GM19372 (cell line): Measurements from ENCODE around the gene RAPGEF1.

ENCODE experiments used
- ATAC-seq: cut with Tn5 transposase; IDR thresholded peaks from one replicate; pipeline ENCODE4 v1.9.1; 2021; ENCODE audit warnings: mild to moderate bottlenecking, low read depth, moderate library complexity; ENCODE audit not compliant: unreplicated experiment

Gene RAPGEF1

GRCh38 chr9:131732061-131732526 is 7.8 kb downstream of the RAPGEF1 start:
- ATAC-seq: no peak

GRCh38 chr9:131731644-131732043 is 8.2 kb downstream of the RAPGEF1 start:
- no peak for ATAC-seq

GRCh38 chr9:131731237-131731636 is 8.6 kb downstream of the RAPGEF1 start:
- no peak for ATAC-seq

GRCh38 chr9:131728961-131729360 is 10.9 kb downstream of the RAPGEF1 start:
- no peak for ATAC-seq

- no peak for ATAC-seq
These were observed 11.3 kb downstream of the RAPGEF1 start for GRCh38 chr9:131728546-131728910.

- ATAC-seq: no peak
These were observed 11.9 kb downstream of the RAPGEF1 start for GRCh38 chr9:131727795-131728545.

GRCh38 chr9:131727184-131727759 is 12.6 kb downstream of the RAPGEF1 start:
- ATAC-seq: no peak

- ATAC-seq: no peak
These were observed 15.2 kb downstream of the RAPGEF1 start for GRCh38 chr9:131724683-131725082.

GRCh38 chr9:131723632-131724031 is 16.2 kb downstream of the RAPGEF1 start:
- ATAC-seq: no peak

- ATAC-seq: no peak
These were observed 17.6 kb downstream of the RAPGEF1 start for GRCh38 chr9:131722255-131722654.

- ATAC-seq: no peak
These were observed 18.8 kb downstream of the RAPGEF1 start for GRCh38 chr9:131721076-131721475.

- ATAC-seq: no peak
These were observed 19.5 kb downstream of the RAPGEF1 start for GRCh38 chr9:131720330-131720729.

- no peak for ATAC-seq
These were observed 20.5 kb downstream of the RAPGEF1 start for GRCh38 chr9:131719262-131719908.

GRCh38 chr9:131717719-131718460 is 22.0 kb downstream of the RAPGEF1 start:
- no peak for ATAC-seq

- ATAC-seq: no peak
These were observed 24.0 kb downstream of the RAPGEF1 start for GRCh38 chr9:131715906-131716305.

- ATAC-seq: no peak
These were observed 25.1 kb downstream of the RAPGEF1 start for GRCh38 chr9:131714821-131715220.

- ATAC-seq: no peak
These were observed 25.7 kb downstream of the RAPGEF1 start for GRCh38 chr9:131714161-131714646.

GRCh38 chr9:131713016-131713415 is 26.9 kb downstream of the RAPGEF1 start:
- ATAC-seq: no peak

GRCh38 chr9:131712151-131712716 is 27.6 kb downstream of the RAPGEF1 start:
- no peak for ATAC-seq

- no peak for ATAC-seq
These were observed 30.0 kb downstream of the RAPGEF1 start for GRCh38 chr9:131709771-131710431.
